H9 (cell line): ENCODE data around the gene MBTD1. TPM values are rescaled to one million over a fixed set of nuclear protein-coding genes. Genes with fewer than 3 reads are reported as not detected.

ENCODE experiments used
- DNase-seq: peaks from one replicate; pipeline ENCODE4 v3.0.0-alpha.2; 2017
- H2AFZ ChIP-seq: one replicate; pipeline ENCODE4 v1.6.1; 2013; ENCODE audit warnings: mild to moderate bottlenecking, low read length, control low read depth, moderate library complexity
- H2AK5ac ChIP-seq: 2 replicates; pipeline ENCODE4 v1.6.1; 2013; ENCODE audit warnings: low read length, control low read depth, mixed read lengths; ENCODE audit not compliant: insufficient read length
- H2BK120ac ChIP-seq: one replicate; pipeline ENCODE4 v1.6.1; 2013; ENCODE audit warnings: low read depth, mild to moderate bottlenecking, low read length, control low read depth, inconsistent platforms; ENCODE audit not compliant: poor library complexity, severe bottlenecking
- H2BK12ac ChIP-seq: 2 replicates; pipeline ENCODE4 v1.6.1; 2013; ENCODE audit warnings: low read length, control low read depth, mixed read lengths, low read depth; ENCODE audit not compliant: insufficient read length
- H2BK15ac ChIP-seq: 2 replicates; pipeline ENCODE4 v1.6.1; 2013; ENCODE audit warnings: low read depth, low read length, control low read depth
- H2BK20ac ChIP-seq: one replicate; pipeline ENCODE4 v1.6.1; 2013; ENCODE audit warnings: low read depth, mild to moderate bottlenecking, low read length, control low read depth, inconsistent platforms; ENCODE audit not compliant: poor library complexity, severe bottlenecking
- H2BK5ac ChIP-seq: 2 replicates; pipeline ENCODE4 v1.6.1; 2013; ENCODE audit warnings: low read length, control low read depth, mixed read lengths; ENCODE audit not compliant: insufficient read length
- H3K14ac ChIP-seq: 2 replicates; pipeline ENCODE4 v1.6.1; 2013; ENCODE audit warnings: low read length, control low read depth; ENCODE audit not compliant: insufficient read depth
- H3K18ac ChIP-seq: 2 replicates; pipeline ENCODE4 v1.6.1; 2013; ENCODE audit warnings: low read depth, mild to moderate bottlenecking, mixed read lengths, low read length, control low read depth; ENCODE audit not compliant: insufficient read length
- H3K23ac ChIP-seq: 2 replicates; pipeline ENCODE4 v1.6.1; 2013; ENCODE audit warnings: low read length, control low read depth, mixed read lengths, low read depth; ENCODE audit not compliant: insufficient read length
- H3K23me2 ChIP-seq: 2 replicates; pipeline ENCODE4 v1.6.1; 2013; ENCODE audit warnings: low read depth, mild to moderate bottlenecking, mixed read lengths, low read length, control low read depth; ENCODE audit not compliant: insufficient read length, poor library complexity, severe bottlenecking
- H3K27ac ChIP-seq: 2 replicates; pipeline ENCODE4 v1.5.1; 2013; ENCODE audit warnings: low read length, control low read depth, mixed read lengths, low read depth; ENCODE audit not compliant: insufficient read length
- H3K27me3 ChIP-seq: 2 replicates; pipeline ENCODE4 v1.6.1; 2013; ENCODE audit warnings: low read length, control low read depth, inconsistent platforms; ENCODE audit not compliant: insufficient read depth
- H3K4ac ChIP-seq: 2 replicates; pipeline ENCODE4 v1.6.1; 2013; ENCODE audit warnings: low read depth, mild to moderate bottlenecking, control low read depth, inconsistent platforms, low read length, moderate library complexity
- H3K4me1 ChIP-seq: 2 replicates; pipeline ENCODE4 v1.6.1; 2013; ENCODE audit warnings: low read length, control low read depth, inconsistent platforms; ENCODE audit not compliant: insufficient read depth
- H3K4me2 ChIP-seq: 2 replicates; pipeline ENCODE4 v1.6.1; 2013; ENCODE audit warnings: low read length, control low read depth, mixed read lengths; ENCODE audit not compliant: insufficient read length, insufficient read depth
- H3K56ac ChIP-seq: 2 replicates; pipeline ENCODE4 v1.6.1; 2013; ENCODE audit warnings: low read depth, mild to moderate bottlenecking, mixed read lengths, low read length, control low read depth; ENCODE audit not compliant: insufficient read length
- H3K79me1 ChIP-seq: 2 replicates; pipeline ENCODE4 v1.6.1; 2013; ENCODE audit warnings: low read depth, mild to moderate bottlenecking, moderate library complexity, low read length, control low read depth, inconsistent platforms; ENCODE audit not compliant: insufficient read depth, poor library complexity, severe bottlenecking
- H3K79me2 ChIP-seq: 2 replicates; pipeline ENCODE4 v1.6.1; 2013; ENCODE audit warnings: low read length, control low read depth, inconsistent platforms; ENCODE audit not compliant: insufficient read depth
- H3K9ac ChIP-seq: 2 replicates; pipeline ENCODE4 v1.6.1; 2013; ENCODE audit warnings: low read length, control low read depth, mixed read lengths; ENCODE audit not compliant: insufficient read length; ENCODE audit errors: extremely low read depth
- H3K9me3 ChIP-seq: one replicate; pipeline ENCODE4 v1.6.1; 2013; ENCODE audit warnings: low read depth, low read length, inconsistent platforms; ENCODE audit not compliant: control insufficient read depth
- H3T11ph ChIP-seq: one replicate; pipeline ENCODE4 v1.6.1; 2013; ENCODE audit warnings: mild to moderate bottlenecking, low read length, control low read depth, inconsistent platforms
- H4K20me1 ChIP-seq: one replicate; pipeline ENCODE4 v1.6.1; 2013; ENCODE audit not compliant: control insufficient read depth, insufficient read length, insufficient read depth
- H4K5ac ChIP-seq: 2 replicates; pipeline ENCODE4 v1.6.1; 2013; ENCODE audit warnings: low read depth, mild to moderate bottlenecking, mixed read lengths, low read length, control low read depth; ENCODE audit not compliant: insufficient read length
- H4K8ac ChIP-seq: replicated peaks from 2 replicates; pipeline ENCODE4 v1.6.1; 2013; ENCODE audit warnings: low read length, control low read depth, mixed read lengths, low read depth; ENCODE audit not compliant: insufficient read length
- H4K91ac ChIP-seq: 2 replicates; pipeline ENCODE4 v1.6.1; 2013; ENCODE audit warnings: low read depth, mild to moderate bottlenecking, moderate library complexity, mixed read lengths, low read length, control low read depth; ENCODE audit not compliant: insufficient read length
- H3K27ac Mint-ChIP-seq, 3 experiments: 2 replicates in 2 of 3; 3 replicates in 1 of 3; pipeline ENCODE4 v1.8.0; 2020 to 2021; ENCODE audit warnings: mixed read lengths in 3 of 3, mild to moderate bottlenecking in 1 of 3, moderate library complexity in 1 of 3
- H3K27me3 Mint-ChIP-seq: 2 replicates; pipeline ENCODE4 v1.8.0; 2021; ENCODE audit warnings: low read depth, mild to moderate bottlenecking, moderate library complexity, mixed read lengths
- H3K36me3 Mint-ChIP-seq, 3 experiments: 2 replicates in 2 of 3; 3 replicates in 1 of 3; pipeline ENCODE4 v1.8.0; 2020 to 2021; ENCODE audit warnings: low read depth in 3 of 3, mixed read lengths in 3 of 3; ENCODE audit not compliant: insufficient read depth in 1 of 3
- H3K4me1 Mint-ChIP-seq, 2 experiments: 2 replicates each; pipeline ENCODE4 v1.8.0; 2020; ENCODE audit warnings: mixed read lengths in 2 of 2
- H3K4me3 Mint-ChIP-seq, 2 experiments: 2 replicates in 1 of 2; 3 replicates in 1 of 2; pipeline ENCODE4 v1.8.0; 2020 to 2021; ENCODE audit warnings: mild to moderate bottlenecking in 2 of 2, mixed read lengths in 2 of 2, moderate library complexity in 1 of 2
- H3K9me3 Mint-ChIP-seq, 2 experiments: 2 replicates in 1 of 2; 3 replicates in 1 of 2; pipeline ENCODE4 v1.8.0; 2020; ENCODE audit warnings: mild to moderate bottlenecking in 2 of 2, mixed read lengths in 2 of 2, moderate library complexity in 1 of 2
- CTCF ChIP-seq: fragments of 200-600 bp; sonication (generic); conservative IDR thresholded peaks from 3 replicates; pipeline ENCODE4 v1.8.0; 2021; ENCODE audit warnings: antibody characterized with exemption, mild to moderate bottlenecking
- WGBS: extraction: QIAGEN DNeasy Blood & Tissue Kit; methylation state at CpG from one replicate; pipeline ENCODE4 v1.1.7; 2013; ENCODE audit warnings: missing lambda C conversion rate, low lambda C conversion rate, mixed read lengths; ENCODE audit not compliant: insufficient read length; ENCODE audit errors: extremely low coverage; 5-methylcytosine and 5-hydroxymethylcytosine counted together
- total RNA-seq: library from RNA; stranded (reverse); gene quantifications from 2 replicates; pipeline ENCODE4 v1.2.1, GENCODE V29; 2021

Gene MBTD1
- total RNA-seq, 1 experiment from 2014 or later = 49.6 TPM

GRCh38 chr17:51149163-51149562, 110.7 kb downstream of the MBTD1 start:
- H3K79me1 ChIP-seq = no peaks in the 10 kb centered on the region

More at GRCh38 chr17:51149163-51149562, 110.7 kb downstream of the MBTD1 start:
- no peaks in the 10 kb centered on the region for H4K20me1 ChIP-seq
- no peak overlapping the region for H3K4me2 ChIP-seq
- no peaks in the 10 kb centered on the region for H3K4me1 ChIP-seq
- H4K8ac ChIP-seq = no peak overlapping the region
- H2AFZ ChIP-seq = no peak overlapping the region
- Mint-ChIP-seq H3K9me3 (no peaks in the 10 kb centered on the region), H3K36me3 (no peaks in the 10 kb centered on the region), H3K27ac (no peak overlapping the region), H3K4me1 (peaks cover 6 to 8% of the 10 kb centered on the region in 2 experiments), H3K27me3 (no peaks in the 10 kb centered on the region), H3K4me3 (no peak overlapping the region)
- H3K4ac ChIP-seq = no peak overlapping the region
- no peak overlapping the region for H3K27ac ChIP-seq
- no peak overlapping the region for H2AK5ac ChIP-seq
- no peak overlapping the region for H3T11ph ChIP-seq
- H3K23ac ChIP-seq = no peak overlapping the region
- H2BK15ac ChIP-seq = no peak overlapping the region
- H3K9me3 ChIP-seq = no peaks in the 10 kb centered on the region
- TF ChIP-seq CTCF = no peak
- no peaks in the 10 kb centered on the region for H3K27me3 ChIP-seq
- no peak overlapping the region for H3K14ac ChIP-seq
- H2BK5ac ChIP-seq = no peak overlapping the region
- H3K56ac ChIP-seq = no peak overlapping the region
- H2BK120ac ChIP-seq = no peak overlapping the region
- no peak overlapping the region for H3K9ac ChIP-seq
- H3K18ac ChIP-seq = no peak overlapping the region
- peaks cover 4% of the 10 kb centered on the region for H3K79me2 ChIP-seq
- H3K23me2 ChIP-seq = peaks cover 2% of the 10 kb centered on the region
- H2BK12ac ChIP-seq = no peak overlapping the region
- H4K91ac ChIP-seq = no peak overlapping the region
- no peak overlapping the region for H4K5ac ChIP-seq
- DNase-seq = no peak
- no CpG with 5 or more reads among the region's 2 CpGs for WGBS
- no peak overlapping the region for H2BK20ac ChIP-seq
